ENCODE measurements around the gene RAD51B. TPM values are rescaled to one million over a fixed set of nuclear protein-coding genes. Genes with fewer than 3 reads are reported as not detected.

The RAD51B gene
- total RNA-seq, 1 donor from 2014 or later, result 2.5 TPM

- intact Hi-C loops (cut with DNase I), result no loop called here
- no peak for ATAC-seq (ENCODE audit: poor library complexity)
- no peak for DNase-seq
These were observed 663.3 kb downstream of the RAD51B start for GRCh38 chr14:68482772-68483395.

DNA sequence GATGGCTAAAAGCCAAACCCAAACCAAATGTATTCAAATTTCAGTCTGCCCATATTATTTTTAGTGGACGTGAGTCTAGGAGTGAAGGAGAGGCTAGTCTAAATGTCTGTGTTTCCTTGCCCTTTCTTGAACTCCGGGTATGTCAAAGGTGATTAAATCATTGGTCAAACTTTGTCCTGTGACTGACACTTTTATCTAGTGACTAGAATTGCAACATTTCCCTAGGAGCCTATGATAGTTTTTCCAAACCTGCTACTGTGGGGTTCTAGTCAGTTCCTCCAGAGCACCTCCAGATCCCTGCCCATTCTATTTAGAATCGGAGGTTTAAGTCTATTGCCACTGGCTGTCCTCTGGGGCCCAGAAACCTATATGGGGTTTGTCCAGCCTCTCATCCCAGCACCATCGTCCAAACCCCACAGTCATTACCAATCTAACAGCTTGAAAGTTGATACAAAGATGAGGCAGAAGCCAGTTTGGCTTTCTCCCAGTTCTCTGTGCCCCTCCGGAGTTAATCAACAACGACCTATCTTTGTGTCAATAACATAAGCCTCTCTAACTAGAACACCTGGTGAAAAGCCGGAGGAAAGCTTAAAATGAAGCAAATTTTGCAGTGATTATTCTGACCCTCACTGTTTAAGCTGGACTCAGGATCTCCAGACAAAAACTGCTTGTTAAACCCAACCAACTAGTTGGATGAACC lies 666.6 kb downstream of the RAD51B start:
- DNase-seq (no peak), ATAC-seq (ENCODE audit: poor library complexity) (no peak)
- intact Hi-C loops (cut with DNase I), result no loop called here

DNA sequence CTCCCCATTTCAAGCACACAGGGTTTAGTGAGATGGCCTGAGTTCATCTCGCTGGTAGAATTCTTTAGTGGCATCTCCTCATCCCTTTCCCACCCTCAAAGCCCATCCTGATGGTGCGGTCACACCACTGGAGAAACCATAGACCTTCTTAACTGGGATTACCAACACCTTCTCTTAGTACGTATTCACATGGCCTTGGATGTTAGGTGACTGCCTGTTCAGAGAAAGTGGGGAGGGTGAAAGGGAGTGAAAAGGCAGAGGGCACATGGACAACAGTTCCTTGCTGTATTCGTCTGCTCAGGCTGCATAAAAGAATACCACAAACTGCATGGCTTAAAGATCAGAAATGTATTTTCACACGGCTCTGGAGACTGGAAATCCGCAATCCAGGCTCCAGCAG lies 667.2 kb downstream of the RAD51B start:
- DNase-seq (no peak), ATAC-seq (ENCODE audit: poor library complexity) (no peak)
- intact Hi-C loops (cut with DNase I), result no loop called here

GRCh38 chr14:68487805-68488590 lies 668.4 kb downstream of the RAD51B start:
- intact Hi-C loops (cut with DNase I), result no loop called here
- DNase-seq (no peak), ATAC-seq (ENCODE audit: poor library complexity) (no peak)

GRCh38 chr14:68491793-68492192 lies 672.2 kb downstream of the RAD51B start:
- intact Hi-C loops (cut with DNase I), result no loop called here
- no peak for ATAC-seq (ENCODE audit: poor library complexity)
- DNase-seq, result no peak

- no peak for ATAC-seq (ENCODE audit: poor library complexity)
- no peak for DNase-seq
- intact Hi-C loops (cut with DNase I), result no loop called here
These were observed 673.0 kb downstream of the RAD51B start for GRCh38 chr14:68492381-68493151.

GRCh38 chr14:68493152-68493911 lies 673.8 kb downstream of the RAD51B start:
- no peak for DNase-seq
- intact Hi-C loops (cut with DNase I), result no loop called here

GRCh38 chr14:68495101-68496039 lies 675.8 kb downstream of the RAD51B start:
- intact Hi-C loops (cut with DNase I), result no loop called here
- DNase-seq (no peak), ATAC-seq (ENCODE audit: poor library complexity) (no peak)

More at GRCh38 chr14:68493152-68493911, 673.8 kb downstream of the RAD51B start:
- no peak for ATAC-seq (ENCODE audit: poor library complexity)

GRCh38 chr14:68497011-68497410 lies 677.4 kb downstream of the RAD51B start:
- ATAC-seq (ENCODE audit: poor library complexity) (no peak), DNase-seq (no peak)
- intact Hi-C loops (cut with DNase I), result no loop called here

- ATAC-seq (ENCODE audit: poor library complexity) (no peak), DNase-seq (no peak)
- intact Hi-C loops (cut with DNase I), result no loop called here
These were observed 679.9 kb downstream of the RAD51B start for GRCh38 chr14:68499451-68499850.

- DNase-seq (no peak), ATAC-seq (ENCODE audit: poor library complexity) (no peak)
- intact Hi-C loops (cut with DNase I), result no loop called here
These were observed 681.6 kb downstream of the RAD51B start for GRCh38 chr14:68501171-68501570.

GRCh38 chr14:68501614-68502052 lies 682.1 kb downstream of the RAD51B start:
- DNase-seq (peak; percentile 77), ATAC-seq (ENCODE audit: poor library complexity) (peak; percentile 42)
- intact Hi-C loops (cut with DNase I), result no loop called here

GRCh38 chr14:68502230-68502629 lies 682.7 kb downstream of the RAD51B start:
- DNase-seq (no peak), ATAC-seq (ENCODE audit: poor library complexity) (no peak)
- intact Hi-C loops (cut with DNase I), result no loop called here

- no peak for DNase-seq
- intact Hi-C loops (cut with DNase I), result no loop called here
- ATAC-seq (ENCODE audit: poor library complexity), result no peak
These were observed 683.7 kb downstream of the RAD51B start for GRCh38 chr14:68503186-68503825.

GRCh38 chr14:68504861-68505260 lies 685.3 kb downstream of the RAD51B start:
- intact Hi-C loops (cut with DNase I), result no loop called here
- ATAC-seq (ENCODE audit: poor library complexity) (no peak), DNase-seq (no peak)

DNA sequence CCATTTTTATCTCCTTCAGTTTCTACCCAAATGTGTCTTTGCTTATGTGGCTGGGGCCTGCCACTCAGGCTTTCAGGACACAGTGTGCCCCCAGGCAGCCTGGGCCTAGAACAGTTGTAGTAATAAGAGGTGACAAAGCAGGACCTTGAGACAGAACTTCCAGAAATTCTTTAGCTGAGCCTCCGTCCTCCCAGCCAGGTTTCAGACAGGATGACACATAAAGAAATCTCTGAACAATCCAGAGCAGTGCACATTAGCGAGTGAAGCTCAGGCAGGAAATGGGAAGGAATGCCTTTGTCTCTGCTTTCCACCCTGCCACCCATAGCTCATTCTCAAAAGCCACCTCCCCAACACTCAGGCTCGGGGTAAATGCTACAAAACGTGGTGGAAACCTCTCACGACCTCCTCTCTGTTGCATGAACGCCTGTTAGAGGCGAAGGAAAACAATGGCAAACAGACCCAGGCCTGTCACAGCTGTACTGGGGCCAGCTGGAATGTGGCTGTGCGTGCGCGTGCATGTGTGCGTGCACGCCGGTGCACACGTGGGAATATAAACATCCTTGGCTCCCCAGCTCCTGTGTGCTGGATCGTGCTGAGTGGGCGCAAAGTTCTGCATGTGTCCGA lies 686.6 kb downstream of the RAD51B start:
- DNase-seq (no peak), ATAC-seq (ENCODE audit: poor library complexity) (no peak)
- intact Hi-C loops (cut with DNase I), result no loop called here

Data from Right ventricle myocardium superior (tissue), 1 donor.